Keratinocyte (primary cell): Measurements from ENCODE around the gene STXBP2. TPM values are rescaled to one million over a fixed set of nuclear protein-coding genes. Genes with fewer than 3 reads are reported as not detected.

Source experiments
- DNase-seq: peaks from one replicate; pipeline ENCODE4 v3.0.0-alpha.2; 2011; ENCODE audit warnings: low read depth, missing footprints, low spot score
- FAIRE-seq: peaks from 2 replicates; lab custom pipeline; 2011; peaks lifted over from hg19 to GRCh38; lab: Jason Lieb, UNC
- H2AFZ ChIP-seq: 2 replicates; pipeline ENCODE4 v1.6.0; 2012; ENCODE audit warnings: low read length, control low read depth, inconsistent platforms; ENCODE audit not compliant: control insufficient read depth
- H3K27ac ChIP-seq: 2 replicates; pipeline ENCODE4 v1.5.1; 2011; ENCODE audit warnings: low read length; ENCODE audit not compliant: control insufficient read depth, insufficient read depth
- H3K27me3 ChIP-seq: 3 replicates; pipeline ENCODE4 v1.6.0; 2011; ENCODE audit warnings: low read length; ENCODE audit not compliant: control insufficient read depth, insufficient read depth; ENCODE audit errors: extremely low read depth
- H3K36me3 ChIP-seq, 2 experiments: 2 replicates in 1 of 2; 3 replicates in 1 of 2; pipeline ENCODE4 v1.5.1; 2011; ENCODE audit warnings: low read length in 2 of 2, mild to moderate bottlenecking in 1 of 2; ENCODE audit not compliant: control insufficient read depth in 2 of 2, insufficient read depth in 2 of 2; ENCODE audit errors: extremely low read depth in 1 of 2
- H3K4me1 ChIP-seq: 3 replicates; pipeline ENCODE4 v1.5.1; 2011; ENCODE audit warnings: low read length; ENCODE audit not compliant: control insufficient read depth, insufficient read depth; ENCODE audit errors: extremely low read depth
- H3K4me2 ChIP-seq: 3 replicates; pipeline ENCODE4 v1.6.0; 2011; ENCODE audit warnings: low read depth, low read length; ENCODE audit not compliant: control insufficient read depth, insufficient read depth; ENCODE audit errors: extremely low read depth
- H3K4me3 ChIP-seq, 3 experiments: fragments of 200-600 bp in 1 of 3; sonication (generic) in 1 of 3; 2 replicates in 2 of 3; 3 replicates in 1 of 3; pipeline ENCODE4 v1.5.1; 2011 to 2016; ENCODE audit warnings: low read length in 3 of 3, mild to moderate bottlenecking in 3 of 3, control low read depth in 2 of 3, inconsistent platforms in 1 of 3, low read depth in 1 of 3, mixed read lengths in 1 of 3, mixed run types in 1 of 3, moderate library complexity in 1 of 3; ENCODE audit not compliant: control insufficient read depth in 2 of 3, insufficient read depth in 2 of 3; ENCODE audit errors: extremely low read depth in 1 of 3
- H3K79me2 ChIP-seq: 2 replicates; pipeline ENCODE4 v1.6.0; 2012; ENCODE audit warnings: low read length; ENCODE audit not compliant: control insufficient read depth, insufficient read depth
- H3K9ac ChIP-seq: 3 replicates; pipeline ENCODE4 v1.6.0; 2011; ENCODE audit warnings: low read length; ENCODE audit not compliant: control insufficient read depth, insufficient read depth; ENCODE audit errors: extremely low read depth
- H3K9me1 ChIP-seq: 3 replicates; pipeline ENCODE4 v1.6.0; 2011; ENCODE audit warnings: low read length; ENCODE audit not compliant: control insufficient read depth, insufficient read depth; ENCODE audit errors: extremely low read depth
- H3K9me3 ChIP-seq: 2 replicates; pipeline ENCODE4 v1.5.1; 2012; ENCODE audit warnings: low read depth, low read length; ENCODE audit not compliant: control insufficient read depth
- H4K20me1 ChIP-seq: 3 replicates; pipeline ENCODE4 v1.6.0; 2011; ENCODE audit warnings: low read length; ENCODE audit not compliant: control insufficient read depth, insufficient read depth; ENCODE audit errors: extremely low read depth
- CTCF ChIP-seq, 3 experiments: IDR thresholded peaks in 1 of 3; conservative IDR thresholded peaks in 1 of 3; optimal IDR thresholded peaks in 1 of 3; 2 replicates in 2 of 3; 3 replicates in 1 of 3; pipeline versions ENCODE3 to v1.5.1; 2011; ENCODE audit warnings: low read length in 3 of 3, mild to moderate bottlenecking in 3 of 3, moderate library complexity in 2 of 3, control low read depth in 1 of 3, inconsistent platforms in 1 of 3; ENCODE audit not compliant: insufficient read depth in 2 of 3; ENCODE audit errors: extremely low read depth in 1 of 3
- EZH2 ChIP-seq: IDR thresholded peaks from one replicate; pipeline ENCODE4 v1.6.1; 2012; ENCODE audit warnings: inconsistent platforms, mild to moderate bottlenecking, low read length, moderate library complexity
- dilution Hi-C: fragments of 300-500 bp; cut with MboI; formaldehyde crosslinking; loops from one replicate; pipeline ENCODE4 v1.7.0; 2020; ENCODE audit warnings: low sequenced_read_pairs; ENCODE audit not compliant: extremely low pct_ligation_motif_present
- polyA plus RNA-seq, 5 experiments: library from polyadenylated mRNA; depleted of rRNA in 3 of 5; stranded (reverse) in 3 of 5; stranded (forward) in 1 of 5; unstranded in 1 of 5; fragments of >200 nt; gene quantifications; 1 replicate in 1 of 5; 2 replicates in 3 of 5; 3 replicates in 1 of 5; pipeline versions ENCODE4 v1.2.1 to v1.2.3, GENCODE V29; 2011 to 2012; ENCODE audit warnings: missing spikeins in 2 of 5, low read depth in 1 of 5, low replicate concordance in 1 of 5

The STXBP2 gene
- polyA plus RNA-seq, 1 donor (not counting 4 experiments of a cell fraction or from before 2014, with no cell fraction given), result 58.8 TPM

GRCh38 chr19:7631577-7631976, 5.3 kb upstream of the STXBP2 start:
- H3K4me3 ChIP-seq, result no peak overlapping the region
- FAIRE-seq (no peak), DNase-seq (no peak)
- H3K27ac ChIP-seq, result no peak overlapping the region
- H2AFZ ChIP-seq, result no peak overlapping the region
- peaks cover 14% of the 10 kb centered on the region for H3K4me1 ChIP-seq
- no peaks in the 10 kb centered on the region for H4K20me1 ChIP-seq
- peaks cover 47% of the 10 kb centered on the region for H3K79me2 ChIP-seq
- dilution Hi-C loops, result no loop called here
- H3K36me3 ChIP-seq, result peaks cover 0 to 5% of the 10 kb centered on the region in 2 experiments
- TF ChIP-seq CTCF (optimal IDR thresholded peaks at IDR 0.05 in 1 of 3, IDR thresholded peaks at IDR 0.05 in 1 of 3, conservative IDR thresholded peaks at IDR 0.05 in 1 of 3; ENCODE audit: extremely low read depth in 1 of 3, insufficient read depth in 2 of 3, low read length in 3 of 3), result no peak
- TF ChIP-seq EZH2, result no peak
- no peak overlapping the region for H3K9ac ChIP-seq
- no peaks in the 10 kb centered on the region for H3K27me3 ChIP-seq
- no peaks in the 10 kb centered on the region for H3K9me1 ChIP-seq
- no peak overlapping the region for H3K4me2 ChIP-seq
- no peaks in the 10 kb centered on the region for H3K9me3 ChIP-seq

GRCh38 chr19:7632340-7633203, 4.3 kb upstream of the STXBP2 start:
- dilution Hi-C loops, result no loop called here
- H3K79me2 ChIP-seq, result peaks cover 39% of the 10 kb centered on the region
- H3K4me1 ChIP-seq, result peaks cover 15% of the 10 kb centered on the region
- TF ChIP-seq EZH2 (no peak), CTCF (optimal IDR thresholded peaks at IDR 0.05 in 1 of 3, IDR thresholded peaks at IDR 0.05 in 1 of 3, conservative IDR thresholded peaks at IDR 0.05 in 1 of 3; ENCODE audit: extremely low read depth in 1 of 3, insufficient read depth in 2 of 3, low read length in 3 of 3) (no peak)
- no peak overlapping the region for H3K4me2 ChIP-seq
- no peak overlapping the region for H3K9ac ChIP-seq
- no peak overlapping the region for H2AFZ ChIP-seq
- FAIRE-seq (no peak), DNase-seq (no peak)
- no peaks in the 10 kb centered on the region for H3K9me3 ChIP-seq
- H3K4me3 ChIP-seq, result no peak overlapping the region
- H3K9me1 ChIP-seq, result no peaks in the 10 kb centered on the region
- H3K27me3 ChIP-seq, result no peaks in the 10 kb centered on the region
- H3K36me3 ChIP-seq, result peaks cover 0 to 5% of the 10 kb centered on the region in 2 experiments
- H3K27ac ChIP-seq, result no peak overlapping the region
- H4K20me1 ChIP-seq, result no peaks in the 10 kb centered on the region
